Measurements from ENCODE around the gene DCXR.
A peak's percentile ranks its signal among the peaks of the same experiment; 100 is the strongest.

Gene DCXR

DNA sequence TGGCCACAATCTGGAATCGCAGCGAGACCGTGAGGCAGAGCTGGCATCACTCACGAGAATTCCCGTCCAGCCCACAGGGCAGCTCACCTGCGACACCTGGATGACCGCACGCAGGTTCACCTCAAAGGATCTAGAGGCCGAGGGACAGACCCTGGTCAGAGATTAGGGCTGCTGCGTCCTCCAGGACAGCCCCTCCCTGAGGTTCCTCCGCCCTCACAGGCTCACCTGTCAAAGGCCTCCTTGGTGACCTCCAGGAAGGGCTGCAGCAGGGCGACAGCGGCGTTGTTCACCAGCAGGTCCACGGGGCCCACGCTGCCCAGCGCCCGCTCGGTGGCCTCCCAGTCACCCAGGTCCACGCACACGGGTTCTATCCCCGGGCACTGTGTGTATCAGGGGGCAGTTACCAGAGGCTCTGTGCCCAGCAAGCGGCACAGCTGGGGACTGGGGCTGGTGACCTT, 834 bp downstream of the DCXR start:
- no peak for DNase-seq

DNA sequence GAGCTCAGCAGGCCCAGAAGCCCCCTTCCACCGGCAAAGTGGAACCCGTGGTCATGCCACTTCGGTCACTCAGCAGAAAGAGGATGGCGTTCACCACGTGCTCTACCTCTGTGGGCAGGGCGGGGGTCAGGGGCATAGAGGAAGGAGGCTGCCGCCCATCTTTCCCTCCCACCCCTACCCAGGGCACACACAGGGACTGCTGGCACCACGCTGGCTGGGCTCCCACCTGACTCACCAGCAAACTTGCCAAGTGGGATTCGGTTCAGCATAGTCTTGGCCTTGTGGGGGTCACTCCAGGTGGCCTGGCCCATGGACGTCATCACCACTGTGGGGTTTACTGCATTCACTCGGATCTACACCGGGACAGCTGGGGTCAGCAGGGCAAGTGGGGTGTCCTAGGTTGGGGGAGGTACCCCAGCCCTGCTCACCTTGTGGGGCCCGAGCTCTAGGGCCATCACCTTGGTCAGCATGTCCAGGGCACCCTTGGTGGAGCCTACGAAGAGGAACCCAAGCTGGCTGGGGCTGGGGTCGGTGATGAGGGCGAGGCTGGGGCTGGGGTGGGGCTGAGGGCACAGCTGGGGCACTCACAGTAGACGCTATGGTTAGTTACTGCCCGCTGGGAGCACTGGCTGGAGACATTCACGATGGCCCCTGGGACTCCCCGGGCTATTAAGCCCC, 1.4 kb downstream of the DCXR start:
- no peak for DNase-seq

GRCh38 chr17:82035488-82035887, 2.0 kb downstream of the DCXR start:
- no peak for DNase-seq

GRCh38 chr17:82034371-82035011, 3.0 kb downstream of the DCXR start:
- no peak for DNase-seq

DNA sequence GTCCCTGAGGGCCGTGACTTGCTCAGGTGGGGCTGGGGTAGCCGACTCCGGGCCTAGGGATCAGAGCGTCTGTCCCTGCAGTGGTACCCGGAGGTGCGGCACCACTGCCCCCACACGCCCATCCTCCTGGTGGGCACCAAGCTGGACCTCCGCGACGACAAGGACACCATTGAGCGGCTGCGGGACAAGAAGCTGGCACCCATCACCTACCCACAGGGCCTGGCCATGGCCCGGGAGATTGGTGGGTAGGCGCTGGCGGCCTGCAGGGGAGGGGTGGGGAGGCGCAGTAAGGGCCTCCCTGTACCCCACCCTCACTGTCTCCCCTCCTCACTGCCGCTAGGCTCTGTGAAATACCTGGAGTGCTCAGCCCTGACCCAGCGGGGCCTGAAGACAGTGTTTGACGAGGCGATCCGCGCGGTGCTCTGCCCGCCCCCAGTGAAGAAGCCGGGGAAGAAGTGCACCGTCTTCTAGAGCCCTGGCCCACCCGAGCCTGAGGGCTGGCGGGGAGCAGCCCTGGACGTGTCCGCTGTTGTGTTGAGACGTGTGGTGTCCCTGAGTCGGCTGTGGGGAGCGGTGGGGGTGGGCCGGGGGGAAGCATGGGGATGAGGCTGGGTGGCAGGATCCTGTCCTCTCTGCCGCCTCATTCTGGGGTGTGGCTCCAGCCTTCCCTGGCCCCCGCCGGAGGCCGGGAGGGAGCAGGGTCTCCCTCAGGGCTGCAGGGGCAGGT, 4.0 kb downstream of the DCXR start:
- no peak for DNase-seq

DNA sequence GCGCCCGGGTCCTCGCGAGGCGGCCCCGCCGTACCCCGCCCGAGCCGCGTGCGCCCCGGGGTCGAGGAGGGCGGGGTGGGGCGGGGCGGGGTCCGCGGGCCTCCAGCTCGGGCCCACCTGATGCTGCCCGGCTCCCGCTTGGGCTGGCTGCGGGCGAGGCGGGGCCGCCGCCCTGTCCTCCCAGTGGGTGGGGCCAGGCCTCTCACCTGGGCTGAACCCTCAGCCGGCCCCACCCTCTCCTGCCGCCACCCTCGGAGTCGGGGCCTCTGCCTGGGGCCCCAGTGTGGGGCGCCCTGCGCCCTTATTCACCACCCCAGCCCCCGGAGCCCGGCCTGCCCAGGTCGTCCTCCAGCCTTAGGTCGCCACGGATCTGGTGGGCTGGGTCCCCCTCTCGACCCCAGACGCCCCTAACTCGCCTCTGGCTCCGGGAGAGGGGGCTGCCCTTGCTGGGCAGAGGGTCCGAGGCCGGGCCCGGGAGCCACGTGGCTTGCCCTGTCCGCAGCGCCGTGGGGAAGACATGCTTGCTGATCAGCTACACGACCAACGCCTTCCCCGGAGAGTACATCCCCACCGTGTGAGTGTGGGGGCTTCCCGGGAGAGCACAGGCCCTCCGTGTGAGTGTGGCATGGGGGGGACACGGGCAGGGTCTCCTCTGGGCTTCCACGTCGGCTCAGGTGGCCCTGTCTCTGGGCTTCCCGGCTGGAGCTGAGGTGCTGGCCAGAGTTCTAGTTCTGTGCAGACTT, 5.4 kb downstream of the DCXR start:
- DNase-seq: no peak

GRCh38 chr17:82031303-82031884, 6.1 kb downstream of the DCXR start, which contains the start of gene RAC3:
Gene RAC3, plus strand, starts transcription at chr17:82031678. Its CDS starts 84 bp downstream, at chr17:82031762.
- DNase-seq: no peak

DNA sequence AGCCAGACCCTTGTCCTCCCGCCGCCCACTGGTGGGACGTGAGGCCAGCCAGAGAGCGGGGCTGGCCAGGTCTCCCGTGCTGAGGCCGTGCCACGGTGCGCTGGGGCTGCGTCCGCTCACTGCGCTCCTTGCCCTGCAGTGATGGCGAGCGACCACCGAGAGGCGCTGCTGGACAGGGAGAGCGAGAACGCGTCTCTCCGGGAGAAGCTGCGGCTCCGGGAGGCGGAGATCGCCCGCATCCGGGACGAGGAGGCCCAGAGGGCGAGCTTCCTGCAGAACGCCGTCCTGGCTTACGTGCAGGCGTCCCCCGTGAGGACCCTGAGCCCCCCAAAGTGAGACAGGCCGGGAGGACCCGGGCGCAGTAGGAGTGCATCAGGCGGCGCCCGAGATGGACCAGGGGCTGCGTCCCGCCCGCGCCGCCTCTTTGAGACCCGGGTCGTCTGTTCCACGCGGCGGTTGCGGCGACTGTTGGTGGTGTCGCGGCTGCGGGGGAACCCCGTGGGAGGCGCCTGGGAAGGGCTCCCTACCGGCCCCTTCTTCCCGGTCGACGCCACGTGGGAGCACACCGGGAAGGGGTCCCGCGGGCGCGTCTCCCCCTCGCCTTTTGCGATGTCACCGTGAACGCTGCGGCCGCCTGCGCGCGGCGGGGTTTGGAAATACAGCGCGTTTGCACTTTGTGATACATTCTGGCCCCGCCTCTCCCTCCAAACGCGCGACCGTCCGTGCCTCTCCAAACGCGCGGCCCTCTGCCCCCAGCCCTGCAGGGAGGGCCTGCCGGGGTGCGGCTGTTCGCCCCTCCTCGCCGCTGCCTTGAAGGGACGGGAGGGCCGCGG, 6.8 kb downstream of the DCXR start:
- DNase-seq: peak; percentile 28

- no peak for DNase-seq
These were observed 7.5 kb downstream of the DCXR start for GRCh38 chr17:82029990-82030469.

GRCh38 chr17:82029391-82029790, 8.1 kb downstream of the DCXR start:
- DNase-seq: peak; percentile 73

DNA sequence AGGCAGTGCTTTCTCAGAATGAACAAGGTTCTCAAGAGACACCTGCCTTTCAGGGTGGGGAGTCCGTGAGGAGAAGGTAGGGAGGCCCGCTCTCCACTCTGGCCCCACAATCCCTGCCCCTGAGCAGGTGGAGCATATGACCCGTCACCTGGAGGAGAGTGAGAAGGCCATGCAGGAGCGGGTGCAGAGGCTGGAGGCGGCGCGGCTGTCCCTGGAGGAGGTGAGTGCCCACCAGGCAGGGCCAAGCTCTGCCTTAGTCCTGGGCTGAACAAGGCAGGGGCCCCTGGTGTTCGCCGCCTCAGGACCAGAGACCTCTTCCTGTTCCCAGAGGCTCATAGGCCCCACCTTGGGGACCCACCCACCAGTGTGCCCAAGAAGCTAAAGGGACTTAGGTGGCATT, 8.5 kb downstream of the DCXR start:
- DNase-seq: no peak

GRCh38 chr17:82028246-82028645, 9.3 kb downstream of the DCXR start:
- no peak for DNase-seq

GRCh38 chr17:82025401-82026107, 11.9 kb downstream of the DCXR start:
- DNase-seq: no peak

- no peak for DNase-seq
These were observed 12.6 kb downstream of the DCXR start for GRCh38 chr17:82024859-82025258.

- no peak for DNase-seq
These were observed 13.9 kb downstream of the DCXR start for GRCh38 chr17:82023447-82024241.

- peak; percentile 99 for DNase-seq
These were observed 14.5 kb downstream of the DCXR start, which contains the start of gene LRRC45 for GRCh38 chr17:82022981-82023446. Gene LRRC45, plus strand, starts transcription at chr17:82023305. Its CDS starts 339 bp downstream, at chr17:82023644.

GRCh38 chr17:82022310-82022980, 15.1 kb downstream of the DCXR start, which contains the start of gene CENPX:
Gene CENPX, minus strand, starts transcription at chr17:82022878. Its CDS starts 17 bp downstream, at chr17:82022861.
- no peak for DNase-seq

- DNase-seq: no peak
These were observed 15.6 kb downstream of the DCXR start for GRCh38 chr17:82021900-82022309.

Measured in NCI-H446 treated with DMSO at 0.1 percent for 48 hours (cell line).